Endodermal cell (in vitro differentiated cells): ENCODE measurements around the gene MEGF10. TPM values are rescaled to one million over a fixed set of nuclear protein-coding genes. Genes with fewer than 3 reads are reported as not detected.

ENCODE experiments used
- DNase-seq: peaks from one replicate; pipeline ENCODE4 v3.0.0-alpha.2; 2017
- H3K27ac ChIP-seq: 2 replicates; pipeline ENCODE4 v1.5.1; 2013; ENCODE audit warnings: mild to moderate bottlenecking, low read depth, low read length, moderate library complexity
- H3K27me3 ChIP-seq: 2 replicates; pipeline ENCODE4 v1.6.1; 2013; ENCODE audit warnings: mild to moderate bottlenecking, low read length, moderate library complexity; ENCODE audit not compliant: insufficient read depth, control insufficient read depth, poor library complexity, severe bottlenecking
- H3K36me3 ChIP-seq: 2 replicates; pipeline ENCODE4 v1.7.0; 2013; ENCODE audit warnings: mild to moderate bottlenecking, low read length, moderate library complexity; ENCODE audit not compliant: control insufficient read depth, insufficient read depth
- H3K4me1 ChIP-seq: one replicate; pipeline ENCODE4 v1.7.0; 2013; ENCODE audit warnings: low read length; ENCODE audit not compliant: control insufficient read depth, insufficient read depth
- H3K4me3 ChIP-seq: 2 replicates; pipeline ENCODE4 v1.5.1; 2013; ENCODE audit warnings: mild to moderate bottlenecking, low read length, moderate library complexity
- H3K9ac ChIP-seq: 2 replicates; pipeline ENCODE4 v1.6.1; 2013; ENCODE audit warnings: mild to moderate bottlenecking, low read length, moderate library complexity; ENCODE audit not compliant: poor library complexity, severe bottlenecking; ENCODE audit errors: extremely low read depth
- H3K9me3 ChIP-seq: 2 replicates; pipeline ENCODE4 v1.6.1; 2013; ENCODE audit warnings: mild to moderate bottlenecking, low read length, moderate library complexity; ENCODE audit not compliant: control insufficient read depth
- H3K27ac Mint-ChIP-seq: 2 replicates; pipeline ENCODE4 v1.8.0; 2020; ENCODE audit warnings: mixed read lengths
- H3K27me3 Mint-ChIP-seq: 2 replicates; pipeline ENCODE4 v1.8.0; 2021; ENCODE audit warnings: mild to moderate bottlenecking, mixed read lengths; ENCODE audit not compliant: insufficient read depth
- H3K36me3 Mint-ChIP-seq: 2 replicates; pipeline ENCODE4 v1.8.0; 2020; ENCODE audit warnings: low read depth, mixed read lengths
- H3K4me1 Mint-ChIP-seq: 2 replicates; pipeline ENCODE4 v1.8.0; 2020; ENCODE audit warnings: mixed read lengths
- H3K4me3 Mint-ChIP-seq: 2 replicates; pipeline ENCODE4 v1.8.0; 2020; ENCODE audit warnings: mild to moderate bottlenecking, moderate library complexity, mixed read lengths
- H3K9me3 Mint-ChIP-seq: 2 replicates; pipeline ENCODE4 v1.8.0; 2020; ENCODE audit warnings: mild to moderate bottlenecking, mixed read lengths
- WGBS, 2 experiments: methylation state at CpG; one replicate each; pipeline versions ENCODE4 v1.1.5 to v1.1.7; 2013; ENCODE audit warnings: missing lambda C conversion rate in 2 of 2, mixed read lengths in 1 of 2; ENCODE audit not compliant: insufficient coverage in 1 of 2, insufficient read length in 1 of 2; 5-methylcytosine and 5-hydroxymethylcytosine counted together
- total RNA-seq, 2 donors: library from RNA; stranded (reverse); fragmentation: NEBNext Ultra II Directional in 1 of 2; extraction: Animal tissue kit (Norgen Biotek cat#: 25700) in 1 of 2; gene quantifications; 2 replicates in 1 of 2; 3 replicates in 1 of 2; pipeline ENCODE4 v1.2.1, GENCODE V29; 2021
- TF ChIP-seq, protein P1 (sequence below): fragments of 200-600 bp; sonication (generic); conservative IDR thresholded peaks from 2 replicates; pipeline ENCODE4 v1.5.0; 2021; ENCODE audit warnings: antibody characterized with exemption, mild to moderate bottlenecking

The MEGF10 gene
- total RNA-seq, 2 donors from 2014 or later = 12.7 to 17.7 TPM

DNA sequence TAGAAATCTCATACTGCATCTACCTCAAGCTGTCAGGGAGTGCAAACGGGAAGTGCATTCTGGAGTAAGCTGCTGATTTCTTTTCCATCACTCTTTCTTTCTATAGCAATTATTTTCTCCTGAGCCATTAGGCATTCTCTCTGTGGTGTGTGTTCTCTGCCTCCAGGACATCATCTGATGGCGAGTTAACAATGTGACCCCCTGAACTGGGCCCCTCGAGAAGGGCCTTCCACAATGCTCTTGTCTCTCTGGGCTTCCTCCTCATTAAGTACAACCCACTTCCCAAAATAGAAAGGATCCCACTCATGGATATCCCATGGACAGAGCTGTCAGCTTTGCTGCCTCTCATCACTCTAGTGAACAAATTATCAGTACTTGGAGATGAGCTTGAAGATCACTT is 130.2 kb downstream of the MEGF10 start:
- Histone ChIP-seq H3K27me3 (no peaks in the 10 kb centered on the region), H3K9me3 (peaks cover 19% of the 10 kb centered on the region), H3K4me3 (no peak overlapping the region), H3K4me1 (peaks cover 3% of the 10 kb centered on the region), H3K9ac (no peak overlapping the region), H3K27ac (peak overlapping the region; percentile 36), H3K36me3 (peaks cover 23% of the 10 kb centered on the region)
- Mint-ChIP-seq H3K27ac (no peak overlapping the region), H3K36me3 (peaks cover 20% of the 10 kb centered on the region), H3K4me3 (no peak overlapping the region), H3K9me3 (peaks cover 6% of the 10 kb centered on the region), H3K27me3 (no peaks in the 10 kb centered on the region), H3K4me1 (peaks cover 5% of the 10 kb centered on the region)
- WGBS, 2 experiments = 63 to 91% methylated on average over 2 to 3 of the region's 3 CpGs
- TF ChIP-seq, protein P1, sequence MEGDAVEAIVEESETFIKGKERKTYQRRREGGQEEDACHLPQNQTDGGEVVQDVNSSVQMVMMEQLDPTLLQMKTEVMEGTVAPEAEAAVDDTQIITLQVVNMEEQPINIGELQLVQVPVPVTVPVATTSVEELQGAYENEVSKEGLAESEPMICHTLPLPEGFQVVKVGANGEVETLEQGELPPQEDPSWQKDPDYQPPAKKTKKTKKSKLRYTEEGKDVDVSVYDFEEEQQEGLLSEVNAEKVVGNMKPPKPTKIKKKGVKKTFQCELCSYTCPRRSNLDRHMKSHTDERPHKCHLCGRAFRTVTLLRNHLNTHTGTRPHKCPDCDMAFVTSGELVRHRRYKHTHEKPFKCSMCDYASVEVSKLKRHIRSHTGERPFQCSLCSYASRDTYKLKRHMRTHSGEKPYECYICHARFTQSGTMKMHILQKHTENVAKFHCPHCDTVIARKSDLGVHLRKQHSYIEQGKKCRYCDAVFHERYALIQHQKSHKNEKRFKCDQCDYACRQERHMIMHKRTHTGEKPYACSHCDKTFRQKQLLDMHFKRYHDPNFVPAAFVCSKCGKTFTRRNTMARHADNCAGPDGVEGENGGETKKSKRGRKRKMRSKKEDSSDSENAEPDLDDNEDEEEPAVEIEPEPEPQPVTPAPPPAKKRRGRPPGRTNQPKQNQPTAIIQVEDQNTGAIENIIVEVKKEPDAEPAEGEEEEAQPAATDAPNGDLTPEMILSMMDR = no peak
- no peak for DNase-seq

DNA sequence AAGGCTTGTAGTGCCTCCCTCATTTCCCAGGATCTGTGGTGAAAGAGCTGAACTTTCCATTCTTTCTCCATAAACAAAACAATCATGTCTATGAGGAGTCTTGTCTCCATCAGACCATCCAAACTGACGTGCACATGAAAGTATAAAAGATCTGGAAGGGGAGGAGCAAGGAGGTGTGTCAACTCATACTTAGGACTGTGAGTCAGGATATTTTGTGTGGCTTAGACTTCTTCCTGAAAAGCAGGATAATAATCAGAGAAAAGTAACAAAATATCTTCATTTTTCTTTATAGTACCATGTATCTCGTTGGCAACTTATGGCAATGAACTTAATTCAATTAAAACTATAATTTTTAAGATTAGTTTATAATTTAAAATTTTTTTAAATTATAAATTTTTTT is 130.9 kb downstream of the MEGF10 start:
- Histone ChIP-seq H3K9me3 (peaks cover 26% of the 10 kb centered on the region), H3K4me1 (peaks cover 3% of the 10 kb centered on the region), H3K9ac (no peak overlapping the region), H3K27me3 (no peaks in the 10 kb centered on the region), H3K36me3 (peaks cover 26% of the 10 kb centered on the region), H3K27ac (no peak overlapping the region), H3K4me3 (no peak overlapping the region)
- Mint-ChIP-seq H3K36me3 (peaks cover 20% of the 10 kb centered on the region), H3K27me3 (no peaks in the 10 kb centered on the region), H3K4me3 (no peak overlapping the region), H3K9me3 (peaks cover 6% of the 10 kb centered on the region), H3K4me1 (peaks cover 5% of the 10 kb centered on the region), H3K27ac (no peak overlapping the region)
- DNase-seq = no peak
- 60 to 95% methylated on average over 1 of the region's 2 CpGs for WGBS, 2 experiments
- TF ChIP-seq, protein P1 = no peak

- Mint-ChIP-seq H3K9me3 (peaks cover 6% of the 10 kb centered on the region), H3K27ac (no peak overlapping the region), H3K36me3 (peaks cover 20% of the 10 kb centered on the region), H3K4me1 (peaks cover 18% of the 10 kb centered on the region), H3K27me3 (no peaks in the 10 kb centered on the region), H3K4me3 (no peak overlapping the region)
- WGBS, 2 experiments = 88 to 96% methylated on average over 1 to 3 of the region's 4 CpGs
- no peak for DNase-seq
- H3K36me3 ChIP-seq = peaks cover 26% of the 10 kb centered on the region
- no peak overlapping the region for H3K27ac ChIP-seq
- H3K9ac ChIP-seq = no peak overlapping the region
- TF ChIP-seq, protein P1 = no peak
- H3K9me3 ChIP-seq = peaks cover 28% of the 10 kb centered on the region
- no peaks in the 10 kb centered on the region for H3K27me3 ChIP-seq
- H3K4me1 ChIP-seq = peaks cover 6% of the 10 kb centered on the region
- no peak overlapping the region for H3K4me3 ChIP-seq
Observed at GRCh38 chr5:127423173-127423798, 132.7 kb downstream of the MEGF10 start.
